WI38 (cell line): ENCODE measurements around the gene BTBD9.

Experiments
- H3K4me3 ChIP-seq: 2 replicates; pipeline ENCODE4 v1.5.1; 2011; ENCODE audit warnings: low read depth, mild to moderate bottlenecking, control low read depth, low read length
- CTCF ChIP-seq: IDR thresholded peaks from 2 replicates; pipeline ENCODE4 v1.5.1; 2012; ENCODE audit warnings: low read depth, mild to moderate bottlenecking, control low read depth, low read length

BTBD9 gene

GRCh38 chr6:38648629-38649028 lies 8.9 kb upstream of the BTBD9 start:
- TF ChIP-seq CTCF: no peak
- no peak overlapping the region for H3K4me3 ChIP-seq

GRCh38 chr6:38646166-38646878 lies 6.6 kb upstream of the BTBD9 start:
- TF ChIP-seq CTCF: no peak

GRCh38 chr6:38644951-38645350 lies 5.2 kb upstream of the BTBD9 start:
- TF ChIP-seq CTCF: no peak

More at GRCh38 chr6:38646166-38646878, 6.6 kb upstream of the BTBD9 start:
- no peak overlapping the region for H3K4me3 ChIP-seq

GRCh38 chr6:38640216-38640909 lies 634 bp upstream of the BTBD9 start:
- peak overlapping the region; percentile 84 for H3K4me3 ChIP-seq
- TF ChIP-seq CTCF: no peak

More at GRCh38 chr6:38644951-38645350, 5.2 kb upstream of the BTBD9 start:
- no peak overlapping the region for H3K4me3 ChIP-seq

GRCh38 chr6:38638941-38639497 lies 710 bp downstream of the BTBD9 start:
- H3K4me3 ChIP-seq: peak overlapping the region; percentile 84
- TF ChIP-seq CTCF: no peak

GRCh38 chr6:38637756-38638155 lies 2.0 kb downstream of the BTBD9 start:
- no peak for TF ChIP-seq CTCF

GRCh38 chr6:38636027-38636426 lies 3.7 kb downstream of the BTBD9 start:
- H3K4me3 ChIP-seq: no peak overlapping the region
- TF ChIP-seq CTCF: no peak

More at GRCh38 chr6:38637756-38638155, 2.0 kb downstream of the BTBD9 start:
- no peak overlapping the region for H3K4me3 ChIP-seq
